ENCODE data around the gene VPS26C. TPM values are rescaled to one million over a fixed set of nuclear protein-coding genes. Genes with fewer than 3 reads are reported as not detected.

VPS26C gene
- total RNA-seq (2011; cell fraction: chromatin; rRNA removed; ENCODE audit: low replicate concordance) = 83.0 and 125 TPM in 2 replicates
- 43.8 and 49.2 TPM in 2 replicates for total RNA-seq (2011; cell fraction: nucleolus; rRNA removed)
- total RNA-seq (2011; cell fraction: nucleoplasm; rRNA removed) = 74.2 and 88.2 TPM in 2 replicates
- total RNA-seq (2014; rRNA removed) (41.4 and 54.7 TPM in 2 replicates), total RNA-seq (2014; rRNA removed; fragmentation: Illumina TruSeq; extraction: Trizol) (42.1 and 43.7 TPM in 2 replicates), total RNA-seq (2015; rRNA removed; fragmentation: Illumina TruSeq; extraction: Trizol) (44.8 and 46.3 TPM in 2 replicates), total RNA-seq (2021) (41.3 and 41.8 TPM in 2 replicates), polyA plus RNA-seq (2011; rRNA removed) (40.0 and 48.7 TPM in 2 replicates), polyA plus RNA-seq (2014; fragmentation: Illumina TruSeq; extraction: Trizol) (41.4 and 44.9 TPM in 2 replicates), polyA plus RNA-seq (2014; fragmentation: Nextera tagmentation; extraction: Ambion mirVana) (10 to 100 TPM; 32.8 to 42.2 TPM), polyA plus RNA-seq (2014; rRNA removed) (48.2 and 49.7 TPM in 2 replicates), polyA minus RNA-seq (2011; rRNA and poly(A)+ RNA removed) (42.6 and 46.0 TPM in 2 replicates), Bru-seq, nascent RNA (percentile 82 among the genes with signal in this experiment), BruChase-seq, experiment 1, labeled RNA remaining after a 2-hour chase (percentile 85 among the genes with signal in this experiment), BruChase-seq, experiment 2, labeled RNA remaining after a 6-hour chase (percentile 85 among the genes with signal in this experiment)
- polyA plus RNA-seq (2011; cell fraction: cytosol; rRNA removed) = 36.5 and 40.9 TPM in 2 replicates
- 30.1 and 32.3 TPM in 2 replicates for polyA plus RNA-seq (2011; cell fraction: nucleus; rRNA removed)
- polyA plus RNA-seq (2012) = 39.9 and 53.5 TPM in 2 replicates
- 25.9 and 26.8 TPM in 2 replicates for polyA minus RNA-seq (2011; cell fraction: cytosol; rRNA and poly(A)+ RNA removed)
- polyA minus RNA-seq (2011; cell fraction: nucleus; rRNA and poly(A)+ RNA removed) = 27.2 and 34.8 TPM in 2 replicates
- long read RNA-seq, experiment 1, transcript VPS26C-201 (8 exons, 3,256 nt) = major isoform, 72 of 158 reads
- long read RNA-seq, experiment 1, transcript VPS26C-213 (2 exons, 959 nt) = minor isoform, 12 of 158 reads
- long read RNA-seq, experiment 1, partial matches to known transcripts = 24 of 158 reads
- long read RNA-seq, experiment 1, other reads (novel, unspliced or antisense) = 44 of 158 reads
- long read RNA-seq, experiment 2, transcript VPS26C-201 (8 exons, 3,256 nt) = major isoform, 16 of 42 reads
- long read RNA-seq, experiment 2, partial matches to known transcripts = 4 of 42 reads
- long read RNA-seq, experiment 2, other reads (novel, unspliced or antisense) = 16 of 42 reads
- long read RNA-seq, experiment 3, transcript VPS26C-213 (2 exons, 959 nt) = minor isoform, 6 of 20 reads
- long read RNA-seq, experiment 3, transcript VPS26C-201 (8 exons, 3,256 nt) = major isoform, 9 of 20 reads
- long read RNA-seq, experiment 3, partial matches to known transcripts = 1 of 20 reads
- long read RNA-seq, experiment 3, other reads (novel, unspliced or antisense) = 4 of 20 reads

DNA sequence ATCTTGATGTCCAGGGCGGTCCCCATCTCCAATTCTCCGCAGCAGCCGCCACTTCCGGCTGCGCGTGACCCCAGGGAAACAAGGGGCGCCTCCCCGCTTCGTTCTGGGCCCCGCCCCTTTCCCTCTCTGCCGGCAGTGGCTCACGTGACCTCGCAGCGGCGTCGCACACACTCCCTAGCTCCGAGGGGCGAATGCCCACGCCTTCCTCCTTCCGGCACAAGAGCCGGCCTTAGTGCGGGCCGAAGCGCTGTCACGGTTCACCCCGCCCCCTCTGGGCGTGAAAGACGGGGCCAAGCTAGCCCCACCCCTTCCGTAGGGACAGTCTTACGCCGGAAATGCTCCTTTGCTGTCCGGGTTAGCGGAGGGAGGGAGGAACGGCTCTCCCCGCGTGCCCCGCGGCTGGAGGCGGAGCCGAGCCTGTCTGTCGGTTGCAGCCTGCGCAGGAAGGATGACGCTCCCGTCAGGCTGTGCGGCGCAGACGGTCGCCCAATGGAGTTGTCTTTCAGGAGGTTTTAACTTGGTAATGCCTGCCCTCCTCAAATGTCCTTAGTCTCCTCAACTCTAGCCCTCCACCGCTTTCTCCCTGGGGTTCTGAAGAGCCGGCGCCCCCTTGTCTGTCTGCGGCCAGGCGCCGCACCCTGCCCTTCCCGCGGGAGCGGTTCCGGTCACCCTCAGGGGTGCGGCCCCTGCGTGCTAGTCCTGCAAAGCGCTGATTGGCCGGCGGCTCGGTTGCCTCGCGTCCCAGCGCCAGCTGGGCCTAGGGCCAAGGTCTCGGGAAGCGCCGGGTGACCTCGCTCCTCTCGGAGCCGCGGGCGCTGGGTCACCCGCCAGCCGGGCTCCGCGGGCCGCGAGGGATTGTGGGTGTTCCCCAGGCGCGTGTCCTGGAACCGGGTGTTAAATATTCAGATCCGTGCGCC is at the start of gene VPS26C:
VPS26C (minus strand) TSS at position 66 of the 917 bp plus-strand sequence; CDS start at position 26, 40 bp downstream.
- peak; percentile 99 for FAIRE-seq
- intact Hi-C loops (cut with micrococcal nuclease) (loop anchor here (2.0 to 5.0 kb wide), 3 partner anchors 103 to 305 kb away; no protein-coding TSS in a partner anchor), in situ Hi-C loops (cut with MboI) (no loop called here)
- Histone ChIP-seq H3K79me2 (ENCODE audit: control insufficient read depth, insufficient read depth, low read length) (peaks cover 55% of the 10 kb centered on the region), H3K27ac (ENCODE audit: extremely low read depth, low read depth, low read length) (peak within 1 kb of the TSS; percentile 99), H3K9ac (ENCODE audit: insufficient read depth in 1 of 2, low read depth in 2 of 2, low read length in 2 of 2) (peak within 1 kb of the TSS; percentile 91 to 98), H3K27me3 (ENCODE audit: control insufficient read depth in 2 of 2, insufficient read depth in 2 of 2, low read length in 2 of 2) (no peaks in the 10 kb centered on the region), H3K4me1 (replicated peaks in 1 of 2; ENCODE audit: control insufficient read depth in 2 of 2, insufficient read depth in 2 of 2, low read length in 2 of 2) (peaks cover 26 to 31% of the 10 kb centered on the region in 2 experiments; a peak in 4 of 5 replicates), H3K4me2 (ENCODE audit: insufficient read depth, low read length) (peak within 1 kb of the TSS; percentile 89), H3K4me3 (peak within 1 kb of the TSS; percentile 71), H3K9me3 (replicated peaks; ENCODE audit: control insufficient read depth, insufficient read depth, low read depth, low read length) (0 out of 2 replicates have a peak, but pooled peaks cover 1% of the 10 kb centered on the region), H3K9me1 (ENCODE audit: control insufficient read depth, insufficient read depth, low read length) (no peaks in the 10 kb centered on the region), H2AFZ (ENCODE audit: low read depth, low read length) (peak within 1 kb of the TSS; percentile 98), H3K36me3 (ENCODE audit: control insufficient read depth, insufficient read depth, low read length) (0 out of 3 replicates have a peak, but pooled peaks cover 7% of the 10 kb centered on the region), H4K20me1 (replicated peaks; ENCODE audit: control insufficient read depth, insufficient read depth, low read length) (no peaks in the 10 kb centered on the region)
- ATAC-seq = peak; percentile 91
- WGBS (ENCODE audit: insufficient coverage, low coverage, missing lambda C conversion rate) = under 1% methylated on average over 82 of the region's 86 CpGs
- ChIA-PET POLR2A (interaction anchor here (0.5 to 2.3 kb wide), 21 partner anchors 9 to 1485 kb away, joined by 3 to 17 read pairs (median 4); no protein-coding TSS in a partner anchor), CTCF (ENCODE audit: low intra/inter-chr PET ratio) (no interaction called here)
- no TSS peak for BruUV-seq (replicated peaks)
- DNase-seq (ENCODE audit: extremely low read depth in 1 of 4, low spot score in 3 of 4) = peak; percentile 93 to 100 (median 95)
- peak in 1 of 2 experiments; percentile 85; a peak in 2 of 4 replicates for TF ChIP-seq SIN3A (IDR thresholded peaks at IDR 0.05; ENCODE audit: borderline replicate concordance in 2 of 2, control insufficient read depth in 1 of 2, low read depth in 2 of 2, low read length in 2 of 2)
- peak; percentile 96 for TF ChIP-seq SMAD4 (CRISPR knock-in tag; conservative IDR thresholded peaks at IDR 0.05)
- peak; percentile 96 for TF ChIP-seq POLR2B (IDR thresholded peaks at IDR 0.05; ENCODE audit: low read depth, partially characterized antibody)
- TF ChIP-seq HMG20A (CRISPR knock-in tag; conservative IDR thresholded peaks at IDR 0.05) = no peak
- no peak for TF ChIP-seq PTBP1 (IDR thresholded peaks at IDR 0.05; ENCODE audit: low read depth, low read length)
- TF ChIP-seq, protein P1, sequence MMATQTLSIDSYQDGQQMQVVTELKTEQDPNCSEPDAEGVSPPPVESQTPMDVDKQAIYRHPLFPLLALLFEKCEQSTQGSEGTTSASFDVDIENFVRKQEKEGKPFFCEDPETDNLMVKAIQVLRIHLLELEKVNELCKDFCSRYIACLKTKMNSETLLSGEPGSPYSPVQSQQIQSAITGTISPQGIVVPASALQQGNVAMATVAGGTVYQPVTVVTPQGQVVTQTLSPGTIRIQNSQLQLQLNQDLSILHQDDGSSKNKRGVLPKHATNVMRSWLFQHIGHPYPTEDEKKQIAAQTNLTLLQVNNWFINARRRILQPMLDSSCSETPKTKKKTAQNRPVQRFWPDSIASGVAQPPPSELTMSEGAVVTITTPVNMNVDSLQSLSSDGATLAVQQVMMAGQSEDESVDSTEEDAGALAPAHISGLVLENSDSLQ (IDR thresholded peaks at IDR 0.05) = peak; percentile 94
- peak; percentile 97 for TF ChIP-seq NRF1 (conservative IDR thresholded peaks at IDR 0.05 in 1 of 2, IDR thresholded peaks at IDR 0.05 in 1 of 2)
- peak; percentile 93 for TF ChIP-seq GTF2E2 (tag; IDR thresholded peaks at IDR 0.05)
- TF ChIP-seq ESRRA (IDR thresholded peaks at IDR 0.05; ENCODE audit: borderline replicate concordance, low read depth) = peak; percentile 94
- TF ChIP-seq ETV5 (CRISPR knock-in tag; IDR thresholded peaks at IDR 0.05; ENCODE audit: low read depth) = peak; percentile 88
- TF ChIP-seq TCF3 (CRISPR knock-in tag; IDR thresholded peaks at IDR 0.05) = 0 out of 2 replicates have a peak, but pooled peaks have one; percentile 6
- TF ChIP-seq, protein P2, sequence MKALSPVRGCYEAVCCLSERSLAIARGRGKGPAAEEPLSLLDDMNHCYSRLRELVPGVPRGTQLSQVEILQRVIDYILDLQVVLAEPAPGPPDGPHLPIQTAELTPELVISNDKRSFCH (CRISPR knock-in tag; IDR thresholded peaks at IDR 0.05) = no peak
- TF ChIP-seq, protein P2 (tag; IDR thresholded peaks at IDR 0.05) = peak; percentile 92

Data from K562 (cell line).